Kidney (tissue), 22 donors: ENCODE data around the gene SLC30A4. TPM values are rescaled to one million over a fixed set of nuclear protein-coding genes. Genes with fewer than 3 reads are reported as not detected.
A peak's percentile ranks its signal among the peaks of the same experiment; 100 is the strongest.

Source experiments
- DNase-seq, 5 donors: peaks; one replicate each; pipeline ENCODE4 v3.0.0-alpha.2; 2013 to 2020
- FAIRE-seq: peaks from 2 replicates; lab custom pipeline; 2012; peaks lifted over from hg19 to GRCh38; lab: Jason Lieb, UNC
- H3K27ac ChIP-seq, 2 donors: one replicate each; pipeline ENCODE4 v1.7.0; 2013; ENCODE audit warnings: low read depth in 2 of 2, low read length in 2 of 2, inconsistent platforms in 1 of 2
- H3K27me3 ChIP-seq: one replicate; pipeline ENCODE4 v1.7.1; 2013; ENCODE audit warnings: low read length, inconsistent platforms; ENCODE audit not compliant: control insufficient read depth, insufficient read depth
- H3K36me3 ChIP-seq, 3 donors: one replicate each; pipeline versions ENCODE4 v1.7.0 to v1.7.1; 2013; ENCODE audit warnings: low read length in 3 of 3, control low read depth in 1 of 3, inconsistent platforms in 1 of 3; ENCODE audit not compliant: insufficient read depth in 3 of 3, control insufficient read depth in 2 of 3
- H3K4me1 ChIP-seq, 3 donors: one replicate each; pipeline versions ENCODE4 v1.7.0 to v1.7.1; 2013; ENCODE audit warnings: low read length in 3 of 3, inconsistent platforms in 1 of 3, low read depth in 1 of 3; ENCODE audit not compliant: control insufficient read depth in 2 of 3, insufficient read depth in 2 of 3
- H3K4me3 ChIP-seq, 3 donors: one replicate each; pipeline versions ENCODE4 v1.7.0 to v1.8.1; 2013; ENCODE audit warnings: low read length in 3 of 3, control low read depth in 1 of 3, inconsistent platforms in 1 of 3
- H3K9ac ChIP-seq, 3 donors: one replicate each; pipeline versions ENCODE4 v1.7.0 to v1.7.1; 2013; ENCODE audit warnings: low read length in 3 of 3, control low read depth in 1 of 3, inconsistent platforms in 1 of 3
- H3K9me3 ChIP-seq, 3 donors: one replicate each; pipeline versions ENCODE4 v1.7.0 to v1.7.1; 2013; ENCODE audit warnings: low read length in 3 of 3, control low read depth in 1 of 3, inconsistent platforms in 1 of 3; ENCODE audit not compliant: control insufficient read depth in 2 of 3, insufficient read depth in 1 of 3
- intact Hi-C: fragments of 100-400 bp; cut with DNase I; formaldehyde crosslinking; loops from one replicate; pipeline ENCODE4 v1.11.1; 2022
- long read RNA-seq, 10 donors: library from polyadenylated mRNA in 1 of 10; unstranded in 1 of 10; transcript quantifications; one replicate each; pipeline ENCODE4 v2.0.0 and lab custom pipeline, GENCODE V29; 2021 to 2026
- polyA plus RNA-seq: library from polyadenylated mRNA; stranded (reverse); fragments of 350-450 nt; fragmentation: Illumina TruSeq; extraction: RNeasy Lipid Tissue Mini Kit (QIAGEN cat#74804); gene quantifications from one replicate; pipeline ENCODE4 v1.2.3, GENCODE V29; 2014; ENCODE audit warnings: low read depth, low replicate concordance; ENCODE audit not compliant: insufficient read depth
- total RNA-seq: library from RNA; stranded (reverse); fragmentation: NEBNext Ultra II Directional; extraction: Animal tissue kit (Norgen Biotek cat#: 25700); gene quantifications from one replicate; pipeline ENCODE4 v1.2.1, GENCODE V29; 2021
- TF ChIP-seq, protein P1 (sequence below): IDR thresholded peaks from 3 replicates; pipeline ENCODE4 v1.5.1; 2012; ENCODE audit warnings: mild to moderate bottlenecking, moderate library complexity, borderline replicate concordance; ENCODE audit not compliant: insufficient read depth; ENCODE audit errors: extremely low read depth
- donor health status: control.
- donor health status: control.
- donor health status: control.
- donor health status: control.
- donor health status: control.
- donor health status: DM: yes; HTN: yes; CAD: no.
- donor health status: Normal renal cell carcinoma (clear cell type).

Gene SLC30A4, protein sequence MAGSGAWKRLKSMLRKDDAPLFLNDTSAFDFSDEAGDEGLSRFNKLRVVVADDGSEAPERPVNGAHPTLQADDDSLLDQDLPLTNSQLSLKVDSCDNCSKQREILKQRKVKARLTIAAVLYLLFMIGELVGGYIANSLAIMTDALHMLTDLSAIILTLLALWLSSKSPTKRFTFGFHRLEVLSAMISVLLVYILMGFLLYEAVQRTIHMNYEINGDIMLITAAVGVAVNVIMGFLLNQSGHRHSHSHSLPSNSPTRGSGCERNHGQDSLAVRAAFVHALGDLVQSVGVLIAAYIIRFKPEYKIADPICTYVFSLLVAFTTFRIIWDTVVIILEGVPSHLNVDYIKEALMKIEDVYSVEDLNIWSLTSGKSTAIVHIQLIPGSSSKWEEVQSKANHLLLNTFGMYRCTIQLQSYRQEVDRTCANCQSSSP
- total RNA-seq (7.4 TPM), polyA plus RNA-seq (3.1 TPM)
- long read RNA-seq, donor 1, result 0 reads
- long read RNA-seq, donor 2, result 0 reads
- long read RNA-seq, donor 3, result 0 reads
- long read RNA-seq, donor 4, full-length matches to known transcripts, result 1 of 1 reads
- long read RNA-seq, donor 4, partial matches to known transcripts, result 0 of 1 reads
- long read RNA-seq, donor 4, other reads (novel, unspliced or antisense), result 0 of 1 reads
- long read RNA-seq, donor 5, result 0 reads
- long read RNA-seq, donor 6, full-length matches to known transcripts, result 1 of 1 reads
- long read RNA-seq, donor 6, partial matches to known transcripts, result 0 of 1 reads
- long read RNA-seq, donor 6, other reads (novel, unspliced or antisense), result 0 of 1 reads
- long read RNA-seq, donor 7, full-length matches to known transcripts, result 1 of 7 reads
- long read RNA-seq, donor 7, partial matches to known transcripts, result 2 of 7 reads
- long read RNA-seq, donor 7, other reads (novel, unspliced or antisense), result 4 of 7 reads
- long read RNA-seq, donor 8, full-length matches to known transcripts, result 1 of 1 reads
- long read RNA-seq, donor 8, partial matches to known transcripts, result 0 of 1 reads
- long read RNA-seq, donor 8, other reads (novel, unspliced or antisense), result 0 of 1 reads
- long read RNA-seq, donor 9, result 0 reads
- long read RNA-seq, donor 10, full-length matches to known transcripts, result 1 of 1 reads
- long read RNA-seq, donor 10, partial matches to known transcripts, result 0 of 1 reads
- long read RNA-seq, donor 10, other reads (novel, unspliced or antisense), result 0 of 1 reads

DNA sequence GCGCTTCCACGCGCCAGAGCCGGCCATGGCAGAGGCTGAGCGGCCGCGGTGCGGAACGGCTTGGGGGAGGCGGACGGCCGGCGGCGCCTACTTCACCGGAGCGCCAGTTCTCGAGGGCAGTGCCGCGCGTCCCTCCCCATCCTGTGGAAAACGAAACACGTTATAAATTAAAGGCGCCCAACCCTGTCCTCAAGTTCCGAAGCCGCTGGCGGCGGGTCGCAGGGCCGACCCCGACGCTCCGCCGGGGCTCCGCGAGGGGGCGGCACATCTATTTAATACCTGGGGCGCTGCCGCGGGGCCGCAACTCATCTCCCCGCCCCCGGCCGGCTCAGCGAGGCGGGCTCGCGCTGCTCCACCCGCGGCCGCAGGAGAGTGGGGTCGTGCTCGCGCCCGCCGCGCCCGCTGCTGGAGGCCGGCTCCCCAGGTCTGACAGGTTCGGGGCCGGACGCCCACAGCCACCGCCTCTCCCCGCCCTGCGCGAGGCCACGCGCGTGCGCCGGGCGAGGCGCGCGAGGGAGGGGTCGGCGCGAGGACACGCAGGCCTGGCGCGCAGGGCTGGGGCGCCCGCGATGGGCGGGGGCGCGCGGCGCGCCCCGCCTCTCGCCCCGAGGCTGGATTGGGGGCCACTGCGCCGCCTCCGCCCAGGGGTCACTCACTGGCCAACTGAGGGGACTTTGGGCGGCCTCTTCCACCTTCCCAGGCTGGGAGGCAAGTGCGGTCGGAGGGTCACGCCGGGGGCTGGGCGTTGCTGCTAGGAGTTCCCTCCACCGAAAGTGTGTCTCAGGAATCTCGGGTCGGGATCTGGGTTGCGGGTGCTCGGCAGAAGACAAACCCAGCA, at the start of gene SLC30A4:
TSS of gene SLC30A4 (minus strand) at position 428 of the 838 bp plus-strand sequence. CDS start at position 27, 401 bp downstream.
- intact Hi-C loops, result no loop called here
- peak within 1 kb of the TSS; percentile 71 to 93 (median 80) for H3K4me3 ChIP-seq
- no peaks in the 10 kb centered on the region for H3K27me3 ChIP-seq
- DNase-seq, result peak; percentile 72 to 89 (median 85)
- H3K9ac ChIP-seq, result peak within 1 kb of the TSS; percentile 61 to 87 (median 62)
- FAIRE-seq, result no peak
- H3K36me3 ChIP-seq, result no peaks in the 10 kb centered on the region
- no peaks in the 10 kb centered on the region for H3K9me3 ChIP-seq
- peak within 1 kb of the TSS; percentile 54 to 78 for H3K27ac ChIP-seq
- H3K4me1 ChIP-seq, result peaks cover 2 to 11% (median 3%) of the 10 kb centered on the region in 3 donors
- TF ChIP-seq, protein P1, sequence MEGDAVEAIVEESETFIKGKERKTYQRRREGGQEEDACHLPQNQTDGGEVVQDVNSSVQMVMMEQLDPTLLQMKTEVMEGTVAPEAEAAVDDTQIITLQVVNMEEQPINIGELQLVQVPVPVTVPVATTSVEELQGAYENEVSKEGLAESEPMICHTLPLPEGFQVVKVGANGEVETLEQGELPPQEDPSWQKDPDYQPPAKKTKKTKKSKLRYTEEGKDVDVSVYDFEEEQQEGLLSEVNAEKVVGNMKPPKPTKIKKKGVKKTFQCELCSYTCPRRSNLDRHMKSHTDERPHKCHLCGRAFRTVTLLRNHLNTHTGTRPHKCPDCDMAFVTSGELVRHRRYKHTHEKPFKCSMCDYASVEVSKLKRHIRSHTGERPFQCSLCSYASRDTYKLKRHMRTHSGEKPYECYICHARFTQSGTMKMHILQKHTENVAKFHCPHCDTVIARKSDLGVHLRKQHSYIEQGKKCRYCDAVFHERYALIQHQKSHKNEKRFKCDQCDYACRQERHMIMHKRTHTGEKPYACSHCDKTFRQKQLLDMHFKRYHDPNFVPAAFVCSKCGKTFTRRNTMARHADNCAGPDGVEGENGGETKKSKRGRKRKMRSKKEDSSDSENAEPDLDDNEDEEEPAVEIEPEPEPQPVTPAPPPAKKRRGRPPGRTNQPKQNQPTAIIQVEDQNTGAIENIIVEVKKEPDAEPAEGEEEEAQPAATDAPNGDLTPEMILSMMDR, result peak; percentile 23

DNA sequence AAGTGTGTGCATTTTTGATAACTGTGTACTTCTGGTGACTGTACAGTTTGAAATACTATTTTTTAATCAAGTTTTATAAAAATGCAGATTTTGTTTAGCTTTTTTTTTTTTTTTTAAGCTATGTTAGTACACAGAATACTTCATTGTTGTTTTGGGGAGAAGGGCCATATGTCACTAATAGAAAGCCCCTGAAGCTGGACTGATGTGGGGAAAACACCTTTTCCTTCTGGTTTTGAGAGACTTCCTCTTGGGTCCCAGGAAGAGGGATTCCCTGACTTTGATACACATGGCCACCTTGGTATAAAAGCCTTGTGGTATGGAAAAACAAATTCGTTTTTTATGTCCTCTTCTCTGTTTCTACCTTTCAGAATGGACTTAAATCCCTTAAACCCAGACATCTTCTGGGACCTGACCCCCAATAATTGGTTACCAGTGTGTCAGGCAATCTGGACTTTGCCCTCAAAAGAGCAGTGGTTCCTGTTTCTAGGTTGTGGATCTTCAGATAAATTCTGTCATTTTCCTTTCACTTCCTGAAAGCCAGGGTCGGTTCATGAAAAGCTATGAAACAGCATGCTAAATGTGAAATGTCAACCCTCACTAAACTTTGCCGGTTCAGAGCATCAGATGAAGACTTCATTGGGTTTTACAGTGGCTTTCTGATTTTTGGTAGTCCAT, 33.5 kb upstream of the SLC30A4 start:
- Histone ChIP-seq H3K4me1 (no peaks in the 10 kb centered on the region), H3K9me3 (no peaks in the 10 kb centered on the region), H3K36me3 (no peaks in the 10 kb centered on the region), H3K27me3 (no peaks in the 10 kb centered on the region), H3K9ac (no peak overlapping the region), H3K27ac (no peak overlapping the region), H3K4me3 (no peak overlapping the region)
- TF ChIP-seq, protein P1, result no peak
- FAIRE-seq (no peak), DNase-seq (no peak)
- intact Hi-C loops, result no loop called here

DNA sequence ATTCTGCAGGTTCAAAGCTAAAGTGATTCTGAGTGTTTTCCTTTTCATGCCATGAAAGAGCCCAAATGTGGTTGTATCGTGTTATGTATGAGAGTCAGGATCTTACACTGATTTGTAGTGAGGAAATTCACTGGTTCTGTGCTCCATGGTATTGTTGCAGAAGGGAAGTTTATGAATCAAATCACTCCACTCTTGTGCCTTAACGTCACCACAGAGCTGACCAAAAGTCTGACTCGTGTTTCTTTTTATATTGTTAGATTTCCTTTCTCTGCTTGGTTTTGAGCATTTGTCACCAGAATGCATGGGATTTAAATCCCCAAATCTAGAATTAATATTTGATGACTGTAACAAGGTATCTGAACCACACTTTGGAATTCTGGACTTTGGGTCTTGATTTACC, 29.1 kb upstream of the SLC30A4 start:
- no peaks in the 10 kb centered on the region for H3K9me3 ChIP-seq
- DNase-seq, result no peak
- no peaks in the 10 kb centered on the region for H3K4me1 ChIP-seq
- intact Hi-C loops, result no loop called here
- H3K9ac ChIP-seq, result no peak overlapping the region
- TF ChIP-seq, protein P1, result no peak
- no peak for FAIRE-seq
- H3K4me3 ChIP-seq, result no peak overlapping the region
- no peaks in the 10 kb centered on the region for H3K27me3 ChIP-seq
- no peak overlapping the region for H3K27ac ChIP-seq
- no peaks in the 10 kb centered on the region for H3K36me3 ChIP-seq
